HG02973 (cell line): ENCODE data around the gene ORMDL2.
"Not testable (repeated sequence)": the region's sequence is repeated elsewhere in the genome, so short reads cannot be mapped to it uniquely, and the experiment has no call there.

Experiments
- ATAC-seq: cut with Tn5 transposase; IDR thresholded peaks from one replicate; pipeline ENCODE4 v1.9.1; 2021; ENCODE audit warnings: moderate library complexity; ENCODE audit not compliant: unreplicated experiment

Gene ORMDL2

DNA sequence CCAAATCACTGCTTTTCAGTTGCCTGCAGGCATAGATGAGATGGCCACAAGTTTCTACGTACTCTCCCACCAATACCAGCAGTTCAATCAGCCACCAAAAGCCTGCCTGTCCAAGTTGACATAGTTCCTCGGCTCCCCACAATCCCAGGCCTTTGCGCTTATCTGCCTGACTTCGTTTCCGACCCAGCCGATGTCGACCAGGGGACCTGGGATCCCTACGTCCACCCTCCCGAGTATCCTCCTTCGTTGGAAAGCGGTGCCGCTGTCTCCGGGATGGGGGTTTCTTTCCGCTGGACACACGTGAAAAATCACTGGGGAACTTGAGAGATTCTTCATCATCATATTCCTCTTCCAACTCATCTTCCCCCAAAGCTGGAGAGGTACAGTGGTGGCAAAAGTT, 10.0 kb downstream of the ORMDL2 start:
- ATAC-seq = no peak

DNA sequence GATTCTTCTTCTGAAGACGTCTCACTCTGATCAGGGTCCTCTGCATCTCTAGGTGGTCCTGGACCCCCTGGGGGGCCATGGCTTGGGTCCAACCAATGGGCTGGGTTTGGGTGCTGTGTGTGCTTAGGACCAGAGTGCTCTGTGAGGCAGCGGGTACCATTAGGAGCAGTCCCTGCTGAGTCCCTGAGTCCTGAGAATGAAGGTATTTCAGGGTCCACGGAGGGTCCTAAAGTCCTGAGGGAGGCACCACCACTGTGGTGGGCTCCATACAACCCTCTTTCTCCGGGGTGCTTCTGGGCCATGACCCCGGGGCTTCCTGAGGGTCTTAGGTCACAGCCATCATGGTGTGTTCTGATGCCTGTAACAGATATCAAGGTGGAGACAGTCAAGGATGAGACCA, 10.5 kb downstream of the ORMDL2 start:
- ATAC-seq = no peak

DNA sequence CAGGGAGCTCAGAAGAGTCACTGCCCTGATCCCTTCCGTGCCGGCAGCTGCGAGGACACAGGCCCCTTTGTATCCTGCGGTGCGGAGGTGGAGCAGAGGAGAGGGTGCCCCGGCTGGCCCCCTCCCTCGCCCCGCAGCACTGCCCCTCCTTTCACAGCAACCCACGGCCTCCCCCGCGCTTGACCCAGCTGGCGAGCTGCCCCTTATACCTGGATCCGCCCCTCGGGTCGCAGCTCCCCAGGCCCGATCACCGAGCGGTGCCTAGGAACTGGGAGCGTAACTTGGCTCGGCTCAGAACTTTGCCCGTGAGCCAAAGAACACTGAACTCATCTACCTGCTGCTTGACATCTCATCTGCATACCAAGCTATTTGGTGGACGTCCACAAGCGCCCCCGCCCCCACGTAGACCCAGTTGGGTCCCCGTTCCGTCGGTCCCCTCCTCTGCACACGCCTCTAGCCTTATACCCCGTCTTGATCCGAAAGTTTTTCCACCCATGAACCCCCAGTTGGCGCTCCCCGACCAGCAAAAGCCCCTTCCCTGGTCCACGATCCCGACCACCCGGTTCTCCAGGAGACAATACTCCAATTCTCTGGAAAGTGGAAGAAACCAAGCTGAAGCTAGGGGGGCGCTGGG, 12.2 kb downstream of the ORMDL2 start:
- peak; percentile 14 for ATAC-seq

DNA sequence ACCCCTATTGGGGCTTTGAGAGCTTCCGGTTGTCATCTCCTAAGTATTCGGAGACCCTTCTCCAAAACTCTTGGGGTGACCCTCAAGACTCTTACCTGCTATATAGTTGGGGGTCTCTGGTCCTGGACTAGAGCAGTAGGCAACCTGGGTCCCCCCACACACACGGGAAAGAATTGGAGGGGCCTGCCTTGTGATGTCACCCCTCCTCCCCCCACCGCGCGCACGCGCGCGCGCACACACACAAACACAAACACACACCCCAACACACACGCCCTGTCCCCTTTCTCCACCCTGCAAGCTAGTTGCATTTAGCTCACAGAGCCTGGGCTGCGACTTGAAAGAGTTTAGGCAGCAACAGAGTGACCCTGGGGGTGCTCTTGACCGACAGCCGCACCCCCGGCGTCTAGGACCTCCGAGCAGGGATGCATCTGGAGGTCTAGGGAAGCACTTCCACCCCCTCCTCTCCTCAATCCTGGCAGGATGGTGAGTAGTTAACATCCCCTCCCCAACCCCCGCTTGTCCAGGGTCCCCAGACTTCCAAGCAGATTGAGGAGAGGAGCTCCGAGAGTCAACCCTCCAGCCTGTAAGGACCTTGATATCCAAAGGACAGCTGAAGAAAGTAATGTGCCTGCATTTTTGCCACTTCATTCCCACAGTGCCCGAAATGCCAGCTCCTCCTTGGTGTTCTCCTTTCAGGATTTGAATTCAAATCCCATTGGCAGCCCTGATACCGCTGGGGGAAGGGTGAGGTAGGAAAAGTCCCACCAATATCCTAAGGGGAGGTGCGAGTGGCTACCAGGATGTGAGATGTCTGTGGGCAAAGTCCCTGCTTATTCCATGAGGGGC, 13.0 kb downstream of the ORMDL2 start:
- no peak for ATAC-seq

DNA sequence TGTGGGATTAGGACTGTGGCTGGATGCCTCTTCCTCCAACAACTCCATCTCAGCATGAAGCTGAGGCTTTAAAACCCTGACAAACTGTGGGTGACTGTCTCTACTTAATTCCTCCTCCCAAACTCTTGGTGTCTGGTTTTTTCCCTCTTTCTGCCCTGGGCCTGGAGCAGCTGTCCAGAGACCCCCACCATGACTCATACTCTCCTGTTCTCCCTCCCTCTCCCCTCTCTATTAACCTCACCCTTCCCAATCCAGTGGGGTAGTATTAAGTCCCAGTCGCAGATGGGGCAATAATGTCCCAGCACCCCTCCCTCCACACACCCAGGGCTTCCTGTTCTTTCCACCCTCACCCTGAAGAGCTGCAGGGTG, 13.6 kb downstream of the ORMDL2 start:
- ATAC-seq = no peak

DNA sequence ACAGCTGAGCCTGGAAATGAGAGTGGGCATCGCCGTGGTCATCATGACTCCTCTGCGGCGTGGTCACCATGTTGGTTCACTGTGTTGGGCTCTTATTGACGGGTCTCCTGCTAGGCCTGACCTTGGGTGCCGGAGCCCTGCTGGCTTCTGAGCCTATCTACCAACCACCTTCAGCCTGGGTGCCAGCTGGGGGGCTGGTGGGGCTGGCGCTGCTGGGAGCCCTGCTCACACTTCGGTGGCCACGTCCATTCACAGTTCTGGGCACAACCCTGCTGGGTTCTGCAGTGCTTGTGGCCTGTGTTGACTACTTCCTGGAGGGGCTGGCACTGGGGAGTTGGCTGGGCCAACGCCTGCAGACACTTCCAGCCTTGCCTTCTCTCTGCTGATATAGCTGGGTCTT, 15.2 kb downstream of the ORMDL2 start:
- no peak for ATAC-seq

DNA sequence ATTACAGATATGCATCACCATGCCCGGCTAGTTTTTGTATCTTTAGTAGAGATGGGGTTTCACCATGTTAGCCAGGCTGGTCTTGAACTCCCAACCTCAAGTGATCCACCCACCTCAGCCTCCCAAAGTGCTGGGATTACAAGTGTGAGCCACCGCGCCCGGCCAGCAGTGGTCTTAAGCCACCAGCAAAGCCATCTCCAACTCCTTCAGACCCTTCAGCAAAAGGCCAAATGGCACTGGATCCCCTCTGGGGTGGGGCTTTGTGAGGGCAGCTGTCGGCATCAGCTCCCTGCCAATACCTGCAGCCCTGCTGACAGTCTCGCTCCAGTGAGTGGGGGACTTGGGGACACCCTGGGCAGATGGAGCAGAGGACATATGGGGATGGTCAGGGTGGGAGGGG, 16.6 kb downstream of the ORMDL2 start:
- ATAC-seq = not testable (repeated sequence)

DNA sequence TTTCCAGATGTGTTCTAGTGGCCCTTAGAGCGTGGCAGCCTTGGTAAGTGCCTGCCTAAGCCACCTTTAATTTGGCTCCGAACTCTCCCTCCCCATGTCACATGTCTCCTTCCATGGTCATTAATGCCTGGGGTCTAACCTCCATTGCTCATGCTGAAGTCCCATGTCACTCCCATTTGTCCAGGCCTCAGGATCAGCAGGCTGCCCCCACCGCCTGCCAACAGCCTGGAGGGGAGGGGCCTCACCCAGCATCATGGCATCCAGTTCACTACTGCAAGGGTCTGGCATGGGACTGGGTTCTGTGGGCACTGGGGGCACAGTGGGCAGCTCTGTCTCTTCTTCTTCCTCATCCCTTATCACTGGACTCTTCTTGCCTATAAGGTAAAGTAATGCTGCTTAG, 20.5 kb downstream of the ORMDL2 start:
- ATAC-seq = no peak

DNA sequence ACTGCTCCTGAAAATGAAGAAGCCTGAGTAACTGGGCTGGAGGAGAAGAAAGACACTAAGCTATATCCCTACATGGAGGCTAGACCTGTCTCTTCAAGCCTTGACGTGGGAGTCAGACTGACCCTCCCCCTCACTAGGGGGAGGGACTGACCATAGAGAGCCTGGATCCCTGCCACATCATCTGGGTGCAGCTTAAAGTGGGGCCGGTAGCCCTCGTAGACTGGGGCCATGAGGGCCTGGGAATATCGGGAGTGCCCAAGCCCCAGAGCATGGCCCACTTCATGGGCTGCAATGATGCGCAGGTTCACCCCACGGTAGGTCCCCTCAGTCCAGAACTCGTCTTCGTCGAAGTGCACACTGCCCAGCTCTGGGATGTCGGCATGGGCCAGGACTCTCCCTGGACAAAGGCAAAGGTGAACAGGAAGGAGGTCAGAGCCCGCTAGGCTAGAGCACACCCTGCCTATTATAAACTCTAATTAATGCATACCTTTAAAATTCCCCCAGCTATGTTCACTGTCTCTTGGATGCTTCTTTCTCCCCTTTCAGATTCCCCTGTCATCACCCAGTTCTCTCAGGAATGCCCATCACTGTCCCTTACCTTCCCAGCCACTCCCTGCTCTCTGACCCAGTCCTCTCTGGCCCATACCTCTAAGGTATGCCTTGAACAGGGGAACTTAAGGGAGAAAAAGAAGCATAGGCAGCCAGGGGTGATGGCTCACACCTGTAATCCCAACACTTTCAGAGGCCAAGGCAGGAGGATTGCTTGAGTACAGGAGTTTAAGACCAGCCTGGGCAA, 21.7 kb downstream of the ORMDL2 start:
- ATAC-seq = no peak

DNA sequence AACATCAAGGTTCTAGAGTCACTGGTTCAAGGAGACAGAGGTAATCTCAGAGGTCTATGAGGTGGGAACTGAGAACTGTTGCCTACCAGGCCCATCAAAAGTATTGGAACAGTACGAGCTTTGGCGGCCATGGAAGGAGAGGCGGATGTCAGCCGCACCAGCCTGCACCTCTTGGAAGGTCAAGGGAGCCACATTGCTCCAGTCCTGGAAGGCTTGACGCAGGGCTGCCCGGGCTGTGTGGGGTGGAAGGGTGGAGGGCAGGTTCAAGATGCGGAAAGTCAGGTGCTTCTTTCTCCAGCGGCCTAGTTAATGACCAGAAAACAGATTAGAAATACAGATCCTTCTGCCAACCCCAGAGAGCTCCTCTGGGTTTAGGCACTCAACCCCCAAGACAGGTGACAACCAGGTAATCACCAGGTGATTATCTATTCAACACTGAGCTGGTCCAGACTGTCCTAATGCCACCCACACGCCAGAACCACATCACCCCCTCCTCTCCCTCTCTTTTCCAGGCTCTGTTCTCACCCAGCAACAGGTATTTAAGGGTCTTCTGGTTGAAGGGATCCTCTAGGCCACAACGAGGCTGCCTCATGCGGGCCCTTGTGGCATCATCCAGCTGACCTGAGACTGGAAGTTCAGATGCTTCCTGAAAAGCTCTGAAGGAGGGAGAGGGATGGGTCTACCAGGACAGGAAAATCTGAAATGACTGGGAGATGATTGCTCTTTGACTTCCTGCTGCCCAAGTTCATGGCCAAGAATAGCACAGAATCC, 22.9 kb downstream of the ORMDL2 start:
- no peak for ATAC-seq

DNA sequence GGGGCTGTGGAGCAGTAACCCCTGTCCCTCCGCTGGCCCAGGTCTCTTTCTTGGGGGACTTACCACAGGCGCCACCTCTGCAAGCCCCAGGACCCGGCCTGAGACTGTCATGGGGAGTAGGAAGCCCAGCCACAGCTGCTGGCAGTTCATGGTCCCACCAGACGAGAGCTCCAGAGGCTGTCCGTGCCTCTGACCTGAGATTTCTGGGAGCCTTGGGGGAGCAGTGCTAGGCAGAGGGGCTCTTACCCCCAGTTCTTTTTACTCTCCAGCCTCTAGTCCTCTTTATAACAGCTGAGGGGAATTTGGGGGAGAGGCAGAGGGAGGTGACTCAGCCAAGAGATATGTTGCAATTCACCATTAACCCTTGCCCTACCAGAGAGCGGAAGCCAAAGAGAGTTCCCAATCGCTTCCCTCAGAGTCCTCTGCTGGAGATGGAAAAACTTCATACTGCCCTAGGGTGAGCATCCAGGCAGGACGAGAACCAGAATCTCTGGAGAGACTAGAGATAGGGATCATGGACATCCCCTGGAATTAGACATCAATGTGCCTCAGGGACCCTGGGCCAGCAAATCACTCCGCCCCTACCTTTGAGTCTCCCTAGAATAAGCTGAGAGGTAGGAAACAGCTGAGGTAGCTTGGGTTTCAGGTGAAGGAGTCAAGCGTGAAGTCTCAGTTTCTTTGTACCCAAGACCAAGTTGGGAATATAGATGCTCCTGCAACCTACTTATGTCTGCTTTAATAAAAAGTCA, 25.0 kb downstream of the ORMDL2 start, which contains the start of gene MMP19:
Gene MMP19, minus strand, starts transcription at position 256 of the 749 bp plus-strand sequence. Its CDS starts 106 bp downstream, at position 150.
- no peak for ATAC-seq

DNA sequence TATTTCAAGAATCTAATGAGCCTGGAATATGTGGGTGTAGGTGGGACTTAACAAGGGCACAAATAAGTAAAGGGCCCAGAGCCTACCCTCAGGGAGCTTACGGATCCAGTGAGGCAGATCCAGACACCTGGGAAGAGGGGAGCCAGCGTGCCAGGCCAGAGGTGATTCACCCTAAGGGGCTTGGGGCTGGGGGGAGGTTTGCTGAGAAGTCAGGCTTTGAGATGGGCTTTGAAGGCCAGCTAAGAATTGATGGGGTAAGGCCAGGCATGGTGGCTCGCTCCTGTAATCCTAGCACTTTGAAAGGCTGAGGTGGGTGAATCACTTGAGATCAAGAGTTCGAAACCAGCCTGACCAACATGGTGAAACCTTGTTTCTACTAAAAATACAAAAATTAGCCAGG, 25.6 kb downstream of the ORMDL2 start:
- ATAC-seq = no peak

DNA sequence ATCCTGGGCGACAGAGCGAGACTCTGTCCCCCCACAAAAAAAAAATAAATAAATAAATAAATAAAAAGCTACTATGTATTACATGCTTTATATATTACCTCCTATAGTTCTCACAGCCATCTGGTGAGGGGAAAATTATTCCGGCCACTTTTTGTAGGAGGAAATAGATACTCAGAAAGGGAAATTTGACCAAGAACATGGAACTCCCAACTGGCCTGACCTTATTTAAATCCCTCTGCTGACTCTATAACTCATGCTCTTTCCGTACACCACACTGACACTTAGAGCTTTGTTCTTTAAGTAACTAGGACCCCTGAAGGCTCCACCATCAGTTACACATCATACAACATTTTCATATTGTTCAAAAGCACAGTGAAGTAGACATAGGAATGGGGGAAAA, 27.1 kb downstream of the ORMDL2 start:
- no peak for ATAC-seq

DNA sequence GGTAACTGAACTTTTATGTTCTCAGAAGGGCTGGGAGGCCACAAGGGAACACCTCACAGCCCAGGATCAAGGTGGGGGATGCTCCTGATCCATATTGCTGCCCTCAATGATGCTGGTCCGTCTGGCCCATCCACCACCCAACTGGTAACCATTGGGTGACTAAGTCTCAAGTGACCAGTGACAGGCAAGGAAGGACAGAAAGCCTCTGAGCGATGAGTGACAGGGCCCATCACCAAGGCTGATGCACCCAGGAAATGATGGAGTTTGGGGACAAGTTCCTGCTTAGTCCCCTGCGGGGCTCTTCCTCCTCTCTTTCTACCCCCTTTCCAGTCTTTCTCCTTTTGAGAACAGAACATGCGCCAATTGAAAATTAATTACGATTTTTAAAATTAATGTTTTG, 27.5 kb downstream of the ORMDL2 start:
- ATAC-seq = no peak

DNA sequence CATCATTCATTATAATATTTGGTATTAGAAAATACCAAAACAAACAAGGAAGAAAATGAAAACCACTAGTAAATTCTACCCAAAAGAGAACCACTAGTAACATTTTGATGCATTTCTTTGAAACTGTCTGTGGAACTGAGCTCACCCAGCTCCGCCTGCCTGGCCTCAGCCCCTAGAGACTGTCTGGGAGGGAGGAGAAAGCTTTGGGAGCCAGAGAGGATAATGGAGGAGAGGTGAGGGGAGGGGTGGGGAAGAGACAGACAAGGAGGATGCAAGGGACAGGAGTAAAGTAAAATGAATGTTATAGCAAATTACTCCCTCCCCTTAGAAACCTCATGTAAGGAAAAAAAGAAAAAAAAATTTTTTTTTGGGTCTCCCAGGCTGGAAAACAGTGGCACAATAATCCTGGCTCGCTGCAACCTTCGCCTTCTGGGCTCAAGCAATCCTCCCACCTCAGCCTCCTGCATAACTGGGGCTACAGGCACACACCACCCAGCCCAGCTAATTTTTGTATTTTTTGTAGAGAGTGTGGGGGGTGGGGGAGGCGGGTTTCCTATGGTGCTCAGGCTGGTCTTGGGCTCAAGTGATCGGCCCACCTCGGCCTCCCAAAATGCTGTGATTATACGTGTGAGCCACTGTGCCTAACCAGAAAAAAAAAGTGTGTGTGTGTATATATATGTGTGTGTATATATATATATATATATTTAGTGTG, 28.1 kb downstream of the ORMDL2 start:
- no peak for ATAC-seq

DNA sequence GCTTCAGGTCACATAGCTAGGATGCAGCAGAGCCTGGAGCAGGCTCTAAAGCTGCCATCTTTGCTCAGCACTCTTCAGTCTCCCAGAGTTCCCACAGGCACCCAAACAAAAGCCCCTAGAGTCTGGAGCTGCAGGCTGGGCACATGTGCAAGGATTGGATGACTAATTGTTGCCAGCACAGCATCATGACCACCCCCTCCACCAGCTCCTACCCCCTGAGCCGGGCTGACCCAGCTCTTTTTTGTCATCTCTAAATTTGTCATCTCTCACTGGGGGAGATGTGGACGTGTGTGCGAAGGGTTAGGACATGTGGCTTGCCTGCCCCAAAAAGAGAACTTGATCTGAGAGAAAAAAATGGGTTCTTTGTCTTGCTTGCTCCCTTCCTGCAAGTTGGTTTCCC, 29.2 kb downstream of the ORMDL2 start:
- ATAC-seq = no peak

DNA sequence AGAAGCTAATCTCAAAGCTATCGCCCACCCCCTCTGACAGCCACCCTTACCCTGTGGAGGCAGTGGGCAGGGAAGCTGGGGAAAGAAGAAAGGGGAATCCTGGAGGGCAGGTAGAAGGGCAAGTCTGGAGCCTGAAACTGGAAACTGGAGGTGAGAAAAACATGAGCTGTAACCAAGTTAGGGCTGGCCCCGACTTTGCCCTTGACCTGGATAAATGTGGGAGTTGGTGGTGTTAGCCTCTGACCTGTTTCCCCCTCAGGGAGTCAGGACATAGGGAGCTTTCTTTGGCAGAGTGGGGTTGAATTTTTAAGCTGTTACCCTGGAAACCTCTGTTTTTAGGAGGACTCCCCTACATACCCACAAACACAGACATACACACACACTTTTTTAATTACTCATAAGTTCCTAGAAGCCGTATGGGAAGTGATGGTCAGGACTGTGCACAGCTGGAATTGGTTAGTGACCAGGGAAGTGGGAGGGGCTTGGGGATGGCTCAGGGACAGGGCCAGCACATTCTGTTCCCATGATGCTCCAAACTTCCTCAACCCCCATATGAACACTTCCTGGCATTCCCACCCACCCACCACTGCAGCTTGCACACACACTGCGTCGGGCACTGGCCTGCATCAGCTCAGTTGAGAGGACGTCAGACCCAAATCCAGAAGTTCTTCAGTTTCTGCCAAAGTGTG, 29.9 kb downstream of the ORMDL2 start:
- ATAC-seq = no peak

DNA sequence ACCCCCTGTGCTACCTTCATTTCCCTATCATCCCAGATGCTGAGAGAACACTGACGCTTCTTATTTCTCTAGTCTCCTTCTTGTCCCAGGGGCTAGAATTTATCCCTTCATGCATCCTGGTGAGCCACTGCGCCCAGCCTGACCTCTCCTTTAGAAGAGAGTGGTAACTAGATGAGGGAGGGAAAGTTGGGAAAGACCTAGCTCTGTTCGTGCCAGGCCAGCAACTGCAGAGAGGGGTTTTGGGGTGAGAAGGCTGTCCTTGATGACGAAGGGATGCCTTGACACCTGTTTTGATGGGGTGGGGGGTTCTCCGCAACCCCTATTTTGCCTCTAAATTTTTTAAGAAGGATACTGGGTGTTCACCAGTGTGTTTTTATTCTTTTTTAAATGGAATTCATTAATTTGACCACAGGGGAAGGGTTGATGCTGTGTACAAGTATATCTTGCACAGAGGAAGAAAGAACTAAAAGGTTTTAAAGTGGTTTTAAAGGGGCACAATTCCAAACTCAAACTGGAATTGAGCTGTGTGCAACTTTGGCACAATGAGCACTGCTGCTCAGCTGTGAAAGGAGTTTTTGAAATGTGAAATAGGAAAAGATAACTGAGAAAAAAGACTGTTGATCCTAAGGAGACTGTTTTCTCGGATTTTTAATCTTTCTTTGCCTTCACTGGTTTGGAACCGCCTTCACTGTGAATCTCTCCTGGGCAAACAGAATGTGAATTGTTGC, 31.9 kb downstream of the ORMDL2 start:
- ATAC-seq = no peak
